Hematopoietic multipotent progenitor cell treated with erythropoietin and hydrocortisone succinate and interleukin-3 and kit ligand, for 8 days (in vitro differentiated cells): ENCODE data around the gene DNAJB11.
"Not testable (repeated sequence)": the region's sequence is repeated elsewhere in the genome, so short reads cannot be mapped to it uniquely, and the experiment has no call there.

Experiments
- DNase-seq: peaks from one replicate; pipeline ENCODE4 v3.0.0-alpha.2; 2015

DNAJB11 gene

GRCh38 chr3:186620213-186621092 is 49.9 kb downstream of the DNAJB11 start:
- no peak for DNase-seq

DNA sequence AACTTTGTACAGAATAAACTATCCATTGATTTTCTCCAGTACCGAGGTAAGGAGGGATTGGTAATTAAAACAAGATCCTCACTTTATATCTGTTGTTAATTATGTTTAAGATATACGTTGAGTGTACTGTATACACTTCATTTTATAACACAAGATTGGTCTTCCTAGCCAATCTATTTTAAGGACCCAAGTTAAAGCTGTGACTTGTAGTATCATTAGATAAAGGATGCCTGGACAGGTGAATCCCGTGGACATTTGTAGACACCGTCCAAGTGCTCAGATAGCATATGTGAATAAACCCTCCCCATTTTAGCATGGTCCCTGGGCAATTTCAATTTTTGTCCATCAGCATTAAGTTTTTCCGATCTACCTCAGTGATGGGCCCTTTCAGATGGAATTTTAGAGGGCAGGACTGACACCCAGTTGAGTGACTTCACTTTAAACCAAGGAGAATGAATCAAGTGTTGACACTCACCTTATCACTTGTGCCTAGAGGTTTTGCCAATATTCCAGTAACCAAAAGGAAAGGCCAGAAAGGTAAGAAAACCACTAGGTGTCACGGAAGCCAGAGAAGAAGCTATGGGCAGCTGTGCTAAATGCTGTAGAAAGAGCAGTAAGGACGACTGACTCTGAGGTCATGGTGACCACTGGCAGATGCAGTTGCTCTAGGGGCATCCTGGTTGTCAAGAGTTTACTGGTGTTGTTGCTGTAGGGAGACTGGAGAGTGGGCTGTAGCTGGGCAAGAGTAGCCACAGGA is 51.6 kb downstream of the DNAJB11 start:
- DNase-seq = no peak

- DNase-seq = no peak
Observed at GRCh38 chr3:186622651-186623310, 52.3 kb downstream of the DNAJB11 start.

- DNase-seq = no peak
Observed at GRCh38 chr3:186624598-186624997, 54.1 kb downstream of the DNAJB11 start.

DNA sequence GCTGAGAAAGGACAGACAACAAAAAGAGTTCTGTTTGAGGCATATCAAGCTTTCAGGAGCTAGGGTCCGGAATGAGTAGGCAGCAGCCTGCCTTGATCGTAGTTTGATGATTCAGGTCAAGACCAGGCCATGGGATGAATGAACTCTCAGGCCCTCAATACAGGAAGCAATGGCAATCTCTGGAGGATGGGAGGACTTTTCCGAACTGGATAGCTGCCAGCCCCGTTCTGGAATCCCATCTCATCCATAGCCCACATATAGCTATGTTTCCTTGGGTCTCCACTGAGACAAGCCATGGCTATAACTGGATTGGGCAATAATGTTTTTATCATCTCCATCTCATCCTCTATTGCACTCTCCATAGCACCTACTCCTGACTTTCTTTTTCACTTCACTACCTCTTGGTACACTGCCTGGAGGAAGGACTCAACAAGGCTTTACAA is 55.1 kb downstream of the DNAJB11 start:
- DNase-seq = no peak

DNA sequence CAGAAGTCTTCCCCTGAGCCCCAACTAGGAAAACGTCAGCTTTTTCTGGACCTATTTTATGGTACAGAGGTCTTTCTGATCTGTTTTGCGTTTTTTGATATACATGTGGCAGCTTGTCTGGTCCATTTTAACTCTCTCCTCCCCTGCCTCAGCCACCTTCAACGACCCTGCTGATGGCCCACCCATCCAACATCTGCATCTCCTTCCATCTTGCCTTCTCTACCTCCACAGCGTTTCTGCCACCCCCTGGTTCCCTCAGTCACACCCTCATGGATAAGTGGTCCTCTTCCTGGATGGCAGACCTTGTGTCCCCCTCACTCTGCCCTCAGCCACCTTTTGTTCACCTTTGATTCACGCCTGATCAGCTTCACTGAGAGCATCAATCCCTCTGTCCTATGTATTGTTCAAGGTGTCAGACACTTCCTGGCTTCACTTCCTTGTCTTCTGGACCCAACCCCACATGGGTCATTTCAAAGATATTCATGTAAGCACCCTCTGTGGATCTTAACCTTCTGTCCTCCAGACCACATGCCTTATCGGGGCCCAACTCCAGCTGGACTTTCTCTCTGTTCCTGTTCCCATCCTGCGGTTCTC is 55.8 kb downstream of the DNAJB11 start:
- DNase-seq = no peak

DNA sequence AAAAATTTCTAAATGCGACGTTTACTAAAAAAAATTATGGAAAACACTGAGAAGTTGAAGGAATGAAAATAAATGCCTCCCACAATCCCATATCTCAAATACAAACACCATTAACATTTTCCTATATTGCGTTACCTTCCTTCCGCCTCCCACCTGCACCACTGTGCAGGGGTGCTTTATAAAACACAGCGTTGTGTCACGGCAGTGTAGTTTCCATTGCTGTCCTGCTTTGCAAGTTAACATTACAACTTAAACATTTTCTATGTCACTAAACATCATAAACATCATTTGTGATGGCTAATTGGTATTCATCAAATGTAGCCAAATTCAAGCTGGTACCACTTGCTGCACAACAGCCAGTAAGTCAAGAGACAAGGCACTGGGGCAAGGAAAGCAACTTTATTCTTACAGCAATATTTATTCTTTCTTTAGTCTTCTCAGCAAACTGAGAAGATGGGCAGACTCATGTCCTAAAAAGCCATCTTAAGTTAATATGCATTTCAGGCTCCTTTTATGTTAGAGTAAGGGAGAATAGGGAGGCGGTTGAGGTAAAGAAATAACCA is 57.4 kb downstream of the DNAJB11 start:
- no peak for DNase-seq

DNA sequence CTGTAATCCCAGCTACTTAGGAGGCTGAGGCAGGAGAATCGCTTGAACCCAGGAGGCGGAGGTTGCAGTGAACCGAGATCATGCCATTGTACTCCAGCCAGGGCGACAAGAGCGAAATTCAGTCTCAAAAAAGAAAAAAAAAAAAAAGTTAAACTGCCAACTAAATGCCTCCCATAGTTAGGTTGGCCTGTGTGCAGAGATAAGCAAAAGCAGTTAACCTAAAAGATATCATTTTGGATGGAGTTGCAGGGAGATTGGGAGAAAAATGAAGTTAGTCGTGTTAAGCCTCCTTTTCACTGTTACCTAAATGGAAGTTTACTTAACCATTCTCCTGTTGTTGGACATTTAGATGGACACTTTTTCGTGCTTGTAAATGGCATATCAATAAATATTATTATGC is 58.2 kb downstream of the DNAJB11 start:
- peak; percentile 87 for DNase-seq

GRCh38 chr3:186630950-186631641 is 60.6 kb downstream of the DNAJB11 start:
- DNase-seq = peak; percentile 70

- DNase-seq = no peak
Observed at GRCh38 chr3:186633481-186633880, 63.0 kb downstream of the DNAJB11 start.

DNA sequence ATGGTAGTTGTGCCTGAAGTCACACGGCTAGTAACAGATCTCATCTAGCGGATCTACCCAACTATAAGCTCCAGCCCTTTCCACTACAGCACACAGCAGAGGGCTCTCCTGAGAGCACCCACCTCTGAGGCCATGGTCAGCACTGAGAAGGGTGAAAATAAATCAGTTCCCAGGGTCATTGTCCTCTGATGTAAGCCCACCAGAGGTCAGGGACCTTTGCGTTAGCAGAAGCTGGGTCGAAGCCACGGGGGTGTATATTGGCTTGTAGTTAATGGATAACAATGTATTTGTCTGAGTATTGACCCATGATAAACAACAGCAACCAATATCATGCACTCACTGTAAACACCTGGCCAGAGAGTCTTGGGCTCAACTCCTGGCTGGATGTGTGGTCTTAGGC is 63.7 kb downstream of the DNAJB11 start:
- DNase-seq = not testable (repeated sequence)
